Measurements from ENCODE around the gene RAC2. TPM values are rescaled to one million over a fixed set of nuclear protein-coding genes. Genes with fewer than 3 reads are reported as not detected.

RAC2 gene
- total and polyA plus RNA-seq, 2 of the 8 experiments (the other 6 are each of a cell fraction or from before 2014, with no cell fraction given), result 2.3 to 4.3 TPM

- TF ChIP-seq RBBP5 (IDR thresholded peaks at IDR 0.05; ENCODE audit: borderline replicate concordance, low read depth, low read length) (no peak), HDAC6 (IDR thresholded peaks at IDR 0.05; ENCODE audit: low read depth, low read length) (no peak), ASH2L (IDR thresholded peaks at IDR 0.05; ENCODE audit: low read length) (no peak), BACH1 (IDR thresholded peaks at IDR 0.05; ENCODE audit: low read length) (no peak)
Measured at GRCh38 chr22:37244922-37245722, 1.1 kb upstream of the RAC2 start (continued).
